HG03135 (cell line): ENCODE results near the gene COX7A2.

ENCODE experiments used
- ATAC-seq: cut with Tn5 transposase; IDR thresholded peaks from one replicate; pipeline ENCODE4 v1.9.1; 2021; ENCODE audit warnings: mild to moderate bottlenecking, moderate library complexity; ENCODE audit not compliant: unreplicated experiment

COX7A2 gene

DNA sequence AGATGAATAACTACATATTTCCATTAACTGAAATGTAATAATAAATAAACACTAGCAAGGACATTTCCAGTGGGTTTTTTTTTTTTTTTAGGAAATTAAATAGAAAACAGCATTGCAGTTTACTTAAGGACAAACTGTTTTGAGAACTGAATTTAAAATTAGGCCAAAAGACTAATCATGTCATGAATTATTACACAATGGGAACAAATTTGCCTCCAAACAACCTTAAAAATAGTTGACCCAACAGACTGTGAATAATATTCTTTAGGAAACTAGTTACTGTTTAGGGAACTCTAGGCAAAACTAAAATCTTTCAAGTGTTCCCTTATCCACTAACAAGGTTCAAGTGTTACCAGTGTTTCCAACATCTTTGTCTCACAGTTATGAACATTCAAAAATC is 21.3 kb downstream of the COX7A2 start:
- no peak for ATAC-seq

DNA sequence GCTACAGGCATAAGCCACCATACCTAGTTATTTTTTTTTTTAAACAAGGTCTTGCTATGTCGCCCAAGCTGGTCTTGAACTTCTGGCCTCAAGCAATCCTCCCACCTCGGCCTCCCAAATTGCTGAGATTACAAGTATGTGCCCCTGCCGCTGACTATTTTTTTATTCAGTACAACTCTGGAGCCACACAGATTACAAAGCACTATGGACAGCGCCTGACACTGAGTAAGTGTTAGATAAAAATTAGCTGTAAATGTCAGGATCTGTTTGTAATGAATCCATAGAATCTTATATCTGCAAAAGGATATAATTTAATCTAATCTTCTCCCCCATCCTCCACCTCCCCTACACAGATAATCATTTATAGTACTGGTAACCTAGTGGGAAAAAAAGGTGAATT is 22.5 kb downstream of the COX7A2 start:
- no peak for ATAC-seq

- no peak for ATAC-seq
Measured at GRCh38 chr6:75220357-75220756, 23.2 kb downstream of the COX7A2 start.

DNA sequence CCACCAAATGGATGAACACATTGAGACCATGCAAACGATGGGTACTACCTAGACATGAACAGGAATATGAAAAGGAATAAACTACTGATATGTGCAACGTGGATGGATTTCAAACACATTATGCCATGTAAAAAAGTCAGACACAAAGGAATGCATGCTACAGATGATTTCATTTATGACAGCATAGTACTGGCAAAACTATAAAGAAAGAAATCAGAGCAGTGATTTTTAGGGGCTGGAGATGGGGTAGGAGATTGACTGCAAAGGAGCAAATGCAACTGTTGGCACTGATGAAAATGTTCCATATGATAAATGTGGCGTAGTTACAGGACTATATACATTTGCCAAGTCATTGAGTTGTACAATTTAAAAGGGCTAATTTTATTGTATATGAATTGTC is 24.3 kb downstream of the COX7A2 start:
- ATAC-seq = no peak

- ATAC-seq = no peak
Measured at GRCh38 chr6:75217193-75217592, 26.4 kb downstream of the COX7A2 start.

GRCh38 chr6:75215291-75215690 is 28.3 kb downstream of the COX7A2 start:
- ATAC-seq = no peak

GRCh38 chr6:75213732-75214131 is 29.9 kb downstream of the COX7A2 start:
- no peak for ATAC-seq

GRCh38 chr6:75213112-75213511 is 30.5 kb downstream of the COX7A2 start:
- ATAC-seq = no peak

GRCh38 chr6:75211920-75212590 is 31.5 kb downstream of the COX7A2 start:
- no peak for ATAC-seq

GRCh38 chr6:75210885-75211739 is 32.5 kb downstream of the COX7A2 start:
- ATAC-seq = no peak

GRCh38 chr6:75209184-75209723 is 34.3 kb downstream of the COX7A2 start:
- no peak for ATAC-seq

GRCh38 chr6:75208298-75209183 is 35.1 kb downstream of the COX7A2 start:
- ATAC-seq = peak; percentile 74

DNA sequence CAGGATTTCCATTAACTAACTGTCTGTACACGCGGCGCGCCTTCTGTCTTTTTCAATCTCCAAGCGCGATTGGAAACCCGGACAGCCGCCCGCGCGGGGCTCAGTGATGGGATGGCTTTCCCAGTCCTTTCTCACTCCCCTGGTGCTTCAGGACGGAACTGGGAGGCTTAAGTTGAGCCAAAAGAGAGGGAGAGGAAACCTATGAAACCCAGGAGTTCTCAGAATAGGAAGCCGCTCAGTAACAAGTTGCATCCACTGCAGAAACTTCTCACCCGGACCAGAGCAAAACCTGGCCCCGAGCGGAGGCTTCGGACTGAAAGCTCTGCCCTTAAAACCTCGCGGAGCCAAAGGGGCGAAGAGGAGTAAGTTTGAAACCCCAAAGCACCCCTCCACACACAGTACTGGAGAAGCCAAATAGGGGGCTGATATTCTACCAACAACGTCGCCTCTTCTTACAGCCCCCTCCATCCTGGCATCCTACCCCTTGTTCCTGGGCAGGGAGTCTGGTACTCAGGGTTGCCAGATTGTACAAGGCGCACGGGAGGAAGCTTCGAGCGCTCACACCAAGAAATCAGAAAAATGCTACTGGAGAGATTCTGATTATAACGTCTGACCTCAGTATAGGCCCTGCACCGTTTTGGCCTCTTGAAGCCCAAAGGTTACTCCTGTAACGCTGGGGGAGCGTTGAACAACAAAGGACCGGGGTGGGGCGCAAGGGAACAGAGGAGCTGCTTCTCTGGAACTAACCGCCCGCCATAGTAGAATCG is 36.8 kb downstream of the COX7A2 start:
- ATAC-seq = no peak

GRCh38 chr6:75205776-75206575 is 37.6 kb downstream of the COX7A2 start, which contains the start of gene COL12A1:
Gene COL12A1, minus strand, starts transcription at chr6:75206053. Its CDS starts 3,261 bp downstream, at chr6:75202792.
- no peak for ATAC-seq

DNA sequence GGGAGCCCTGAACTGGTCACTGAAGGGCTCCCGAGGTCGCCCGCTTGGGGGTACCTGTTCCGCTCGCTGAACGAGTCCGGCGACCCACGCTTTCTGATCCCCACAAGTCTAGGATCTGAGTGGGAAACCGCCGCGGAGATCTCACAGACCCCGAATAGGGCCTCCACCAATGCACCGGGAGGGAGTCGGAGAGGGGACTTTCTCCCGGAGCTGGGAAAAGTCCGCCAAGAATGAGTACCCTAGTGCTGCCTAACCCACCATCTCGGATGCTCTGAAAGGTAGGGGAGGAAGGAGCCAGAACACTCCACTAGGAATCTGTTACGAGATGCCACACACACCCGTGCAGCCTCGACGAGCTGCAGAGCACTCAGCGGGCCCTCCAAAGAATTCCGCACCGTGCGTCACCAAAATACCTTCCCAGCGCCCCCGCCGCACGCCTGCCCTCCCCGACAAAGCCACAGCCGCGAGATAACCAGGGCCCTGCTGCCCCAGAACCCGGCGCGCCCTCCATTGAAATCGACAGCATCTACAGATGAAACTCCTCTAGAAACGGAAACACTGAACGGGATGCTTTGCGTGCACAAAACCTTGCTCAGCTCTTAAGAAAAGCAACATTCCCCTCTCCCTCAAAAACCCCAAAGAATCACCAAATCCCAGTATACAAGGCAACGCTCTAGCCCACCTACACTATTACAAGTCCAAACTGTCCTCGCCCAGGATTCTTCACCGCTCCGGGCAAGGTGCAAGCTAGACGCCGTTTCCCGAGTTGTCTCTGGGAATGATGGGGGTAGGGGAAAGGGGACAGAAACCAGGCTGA is 38.4 kb downstream of the COX7A2 start:
- no peak for ATAC-seq

- no peak for ATAC-seq
Measured at GRCh38 chr6:75204217-75204958, 39.2 kb downstream of the COX7A2 start.

GRCh38 chr6:75203721-75204120 is 39.9 kb downstream of the COX7A2 start:
- no peak for ATAC-seq

DNA sequence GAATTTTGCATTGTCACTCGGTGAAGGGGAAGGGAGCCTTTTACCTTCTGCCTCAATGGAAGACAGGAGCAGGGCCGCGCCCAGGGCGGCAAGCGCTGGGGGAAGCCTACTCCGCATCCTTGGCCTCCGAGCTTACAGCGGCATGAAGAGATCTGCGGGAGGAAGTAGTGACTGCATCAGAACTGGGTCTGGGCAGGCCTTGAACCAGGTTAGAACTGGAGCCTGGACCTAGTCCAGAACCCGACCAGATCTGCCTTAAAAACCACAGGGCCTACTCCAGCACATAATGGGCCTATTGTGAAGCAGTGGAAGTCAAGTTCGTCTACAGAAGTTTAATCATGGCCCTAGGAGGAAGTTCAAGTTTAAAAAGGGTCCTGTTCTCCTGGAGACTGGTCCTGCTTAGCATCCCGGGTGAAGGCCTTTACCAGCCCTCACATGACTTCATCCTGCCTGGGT is 40.9 kb downstream of the COX7A2 start:
- no peak for ATAC-seq
